ENCODE measurements around the gene MRPS2. TPM values are rescaled to one million over a fixed set of nuclear protein-coding genes. Genes with fewer than 3 reads are reported as not detected.

MRPS2 gene
- total and polyA plus RNA-seq, 9 of the 15 experiments (the other 6 are each of a cell fraction or from before 2014, with no cell fraction given): 8.0 to 167 (median 81.3) TPM

- ATAC-seq (no peak), FAIRE-seq (no peak), DNase-seq (ENCODE audit: extremely low read depth in 1 of 4, low spot score in 3 of 4) (peak in 2 of 4 experiments; percentile 39 to 45)
- Histone ChIP-seq H3K79me2 (ENCODE audit: control insufficient read depth, insufficient read depth, low read length) (peaks cover 41% of the 10 kb centered on the region), H3K9me1 (ENCODE audit: control insufficient read depth, insufficient read depth, low read length) (no peaks in the 10 kb centered on the region), H2AFZ (ENCODE audit: low read depth, low read length) (no peak overlapping the region), H4K20me1 (replicated peaks; ENCODE audit: control insufficient read depth, insufficient read depth, low read length) (peaks cover 21% of the 10 kb centered on the region), H3K4me1 (replicated peaks in 1 of 2; ENCODE audit: control insufficient read depth in 2 of 2, insufficient read depth in 2 of 2, low read length in 2 of 2) (peaks cover 26 to 86% of the 10 kb centered on the region in 2 experiments), H3K9me3 (replicated peaks; ENCODE audit: control insufficient read depth, insufficient read depth, low read depth, low read length) (no peaks in the 10 kb centered on the region), H3K4me2 (ENCODE audit: insufficient read depth, low read length) (peak overlapping the region; percentile 88), H3K36me3 (ENCODE audit: control insufficient read depth, insufficient read depth, low read length) (peaks cover 42% of the 10 kb centered on the region), H3K9ac (ENCODE audit: insufficient read depth in 1 of 2, low read depth in 2 of 2, low read length in 2 of 2) (peak overlapping the region; percentile 92 to 93), H3K4me3 (peak overlapping the region; percentile 78; the same call in 1 of the 2 replicates), H3K27me3 (ENCODE audit: control insufficient read depth in 2 of 2, insufficient read depth in 2 of 2, low read length in 2 of 2) (no peaks in the 10 kb centered on the region), H3K27ac (ENCODE audit: extremely low read depth, low read depth, low read length) (peak overlapping the region; percentile 90; the same call in 2 of the 3 replicates)
- POLR2A ChIA-PET: interaction anchor here (1.0 kb wide), 1 partner anchor 57 kb away, joined by 3 read pairs; no protein-coding TSS in a partner anchor
- intact Hi-C loops (cut with micrococcal nuclease): no loop called here
- CTCF ChIA-PET (ENCODE audit: low intra/inter-chr PET ratio): no interaction called here
- in situ Hi-C loops (cut with MboI): no loop called here
- WGBS (ENCODE audit: insufficient coverage, low coverage, missing lambda C conversion rate): 68% methylated on average over 10 of the region's 15 CpGs
- TSS peak; percentile 50 for BruUV-seq (replicated peaks)
- TF ChIP-seq EGR1 (conservative IDR thresholded peaks at IDR 0.05) (peak; percentile 75), ZNF174 (CRISPR knock-in tag; IDR thresholded peaks at IDR 0.05) (no peak), KDM2B (CRISPR knock-in tag; IDR thresholded peaks at IDR 0.05) (no peak), ZBTB40 (IDR thresholded peaks at IDR 0.05) (no peak), ZBTB40 (CRISPR knock-in tag; IDR thresholded peaks at IDR 0.05) (no peak), ZBTB12 (CRISPR knock-in tag; IDR thresholded peaks at IDR 0.05) (no peak), POLR2G (IDR thresholded peaks at IDR 0.05; ENCODE audit: low read depth, low read length) (0 out of 2 replicates have a peak, but pooled peaks have one; percentile 16), POLR2A (conservative IDR thresholded peaks at IDR 0.05) (no peak)
These were observed 1.8 kb downstream of the MRPS2 start for GRCh38 chr9:135502168-135502872.
